ENCODE measurements around the gene MAD1L1. TPM values are rescaled to one million over a fixed set of nuclear protein-coding genes. Genes with fewer than 3 reads are reported as not detected.

MAD1L1 gene
- total and polyA plus RNA-seq, 2 of the 8 experiments (the other 6 are each of a cell fraction or from before 2014, with no cell fraction given), result 40.4 to 44.6 TPM

GRCh38 chr7:1873421-1873820, 359.3 kb downstream of the MAD1L1 start (continued):
- TF ChIP-seq HDAC6 (IDR thresholded peaks at IDR 0.05; ENCODE audit: low read depth, low read length) (no peak), GTF2F1 (IDR thresholded peaks at IDR 0.05; ENCODE audit: borderline replicate concordance, low read depth, low read length) (no peak)
